ENCODE results near the gene GNPDA1. TPM values are rescaled to one million over a fixed set of nuclear protein-coding genes. Genes with fewer than 3 reads are reported as not detected.

GNPDA1 gene
- total and polyA plus RNA-seq, 10 of the 15 experiments (the other 5 are each of a cell fraction or from before 2014, with no cell fraction given), result 1.0 to 11.9 (median 3.9) TPM

GRCh38 chr5:142040285-142040684, 27.5 kb upstream of the GNPDA1 start:
- Histone ChIP-seq H3K36me3 (ENCODE audit: control insufficient read depth in 2 of 2, insufficient read depth in 2 of 2, low read length in 1 of 2) (no peaks in the 10 kb centered on the region), H2AFZ (ENCODE audit: control insufficient read depth, low read depth, low read length) (no peak overlapping the region), H3K4me2 (ENCODE audit: control insufficient read depth, insufficient read depth) (no peak overlapping the region), H3K4me1 (ENCODE audit: control insufficient read depth, insufficient read depth, low read length) (no peaks in the 10 kb centered on the region), H3K79me2 (ENCODE audit: control insufficient read depth, insufficient read depth, low read length) (no peaks in the 10 kb centered on the region), H3K9ac (ENCODE audit: control insufficient read depth, insufficient read depth, low read length) (no peak overlapping the region), H4K20me1 (ENCODE audit: control insufficient read depth, insufficient read depth) (no peaks in the 10 kb centered on the region), H3K27me3 (replicated peaks in 1 of 2; ENCODE audit: control insufficient read depth in 2 of 2, insufficient read depth in 2 of 2, low read length in 1 of 2) (no peaks in the 10 kb centered on the region), H3K9me3 (replicated peaks; ENCODE audit: control insufficient read depth, insufficient read depth, low read length) (no peaks in the 10 kb centered on the region), H3K27ac (ENCODE audit: control insufficient read depth, insufficient read depth) (no peak overlapping the region), H3K4me3 (no peak overlapping the region)
- no peak for FAIRE-seq
- RAD21 ChIA-PET (ENCODE audit: unreplicated experiment), result no interaction called here
- 41% methylated on average over 2 of the region's 2 CpGs for WGBS (ENCODE audit: insufficient coverage, insufficient replicate concordance, low lambda C conversion rate, missing lambda C conversion rate)
- POLR2A ChIA-PET, result no interaction called here
- in situ Hi-C loops (cut with MboI), result no loop called here
- ATAC-seq, result no peak
- intact Hi-C loops (cut with micrococcal nuclease; ENCODE audit: unreplicated experiment), result no loop called here
- BruUV-seq (replicated peaks), result no TSS peak
- CTCF ChIA-PET, result no interaction called here
- SMC1A ChIA-PET (ENCODE audit: uncharacterized antibody, unreplicated experiment), result no interaction called here
- TF ChIP-seq EP300 (IDR thresholded peaks at IDR 0.05; ENCODE audit: borderline replicate concordance in 1 of 2, control insufficient read depth in 1 of 2, low read depth in 2 of 2, low read length in 2 of 2) (no peak), ASH2L (IDR thresholded peaks at IDR 0.05; ENCODE audit: borderline replicate concordance, low read depth) (no peak)
- no peak for DNase-seq (ENCODE audit: low read depth, low spot score)

GRCh38 chr5:142038735-142039134, 25.9 kb upstream of the GNPDA1 start:
- no TSS peak for BruUV-seq (replicated peaks)
- Histone ChIP-seq H3K4me1 (ENCODE audit: control insufficient read depth, insufficient read depth, low read length) (no peaks in the 10 kb centered on the region), H3K4me3 (no peak overlapping the region), H4K20me1 (ENCODE audit: control insufficient read depth, insufficient read depth) (no peaks in the 10 kb centered on the region), H3K9me3 (replicated peaks; ENCODE audit: control insufficient read depth, insufficient read depth, low read length) (no peaks in the 10 kb centered on the region), H3K9ac (ENCODE audit: control insufficient read depth, insufficient read depth, low read length) (no peak overlapping the region), H3K79me2 (ENCODE audit: control insufficient read depth, insufficient read depth, low read length) (no peaks in the 10 kb centered on the region), H3K27me3 (replicated peaks in 1 of 2; ENCODE audit: control insufficient read depth in 2 of 2, insufficient read depth in 2 of 2, low read length in 1 of 2) (no peaks in the 10 kb centered on the region), H2AFZ (ENCODE audit: control insufficient read depth, low read depth, low read length) (no peak overlapping the region), H3K27ac (ENCODE audit: control insufficient read depth, insufficient read depth) (no peak overlapping the region), H3K4me2 (ENCODE audit: control insufficient read depth, insufficient read depth) (no peak overlapping the region), H3K36me3 (ENCODE audit: control insufficient read depth in 2 of 2, insufficient read depth in 2 of 2, low read length in 1 of 2) (no peaks in the 10 kb centered on the region)
- no peak for DNase-seq (ENCODE audit: low read depth, low spot score)
- CTCF ChIA-PET, result no interaction called here
- in situ Hi-C loops (cut with MboI), result no loop called here
- SMC1A ChIA-PET (ENCODE audit: uncharacterized antibody, unreplicated experiment), result no interaction called here
- 41% methylated on average over 2 of the region's 2 CpGs for WGBS (ENCODE audit: insufficient coverage, insufficient replicate concordance, low lambda C conversion rate, missing lambda C conversion rate)
- TF ChIP-seq BRCA1 (IDR thresholded peaks at IDR 0.05; ENCODE audit: low read depth, low read length) (no peak), RELA (IDR thresholded peaks at IDR 0.05; ENCODE audit: borderline replicate concordance, partially characterized antibody) (no peak), TAF1 (IDR thresholded peaks at IDR 0.05; ENCODE audit: borderline replicate concordance, low read depth, low read length) (no peak), EGR1 (IDR thresholded peaks at IDR 0.05; ENCODE audit: borderline replicate concordance in 1 of 2, low read depth in 2 of 2, low read length in 2 of 2) (no peak), TARDBP (IDR thresholded peaks at IDR 0.05; ENCODE audit: borderline replicate concordance) (no peak), SMARCA5 (IDR thresholded peaks at IDR 0.05) (no peak), NBN (IDR thresholded peaks at IDR 0.05) (no peak), NRF1 (conservative IDR thresholded peaks at IDR 0.05; ENCODE audit: low read depth, low read length) (no peak), FOXK2 (IDR thresholded peaks at IDR 0.05) (no peak), CBX5 (IDR thresholded peaks at IDR 0.05; ENCODE audit: low read depth) (no peak), NFYA (IDR thresholded peaks at IDR 0.05; ENCODE audit: borderline replicate concordance, low read depth, low read length) (no peak), NR2F1 (conservative IDR thresholded peaks at IDR 0.05) (no peak), ZBTB40 (IDR thresholded peaks at IDR 0.05; ENCODE audit: borderline replicate concordance) (no peak), CREM (IDR thresholded peaks at IDR 0.05; ENCODE audit: low read depth) (no peak)
- FAIRE-seq, result no peak
- POLR2A ChIA-PET, result no interaction called here
- RAD21 ChIA-PET (ENCODE audit: unreplicated experiment), result no interaction called here
- no peak for ATAC-seq
- intact Hi-C loops (cut with micrococcal nuclease; ENCODE audit: unreplicated experiment), result no loop called here

Measured in GM12878 (cell line).